ENCODE results near the gene LRPPRC.
A peak's percentile ranks its signal among the peaks of the same experiment; 100 is the strongest.
"Not testable (repeated sequence)": the region's sequence is repeated elsewhere in the genome, so short reads cannot be mapped to it uniquely, and the experiment has no call there.

The LRPPRC gene

DNA sequence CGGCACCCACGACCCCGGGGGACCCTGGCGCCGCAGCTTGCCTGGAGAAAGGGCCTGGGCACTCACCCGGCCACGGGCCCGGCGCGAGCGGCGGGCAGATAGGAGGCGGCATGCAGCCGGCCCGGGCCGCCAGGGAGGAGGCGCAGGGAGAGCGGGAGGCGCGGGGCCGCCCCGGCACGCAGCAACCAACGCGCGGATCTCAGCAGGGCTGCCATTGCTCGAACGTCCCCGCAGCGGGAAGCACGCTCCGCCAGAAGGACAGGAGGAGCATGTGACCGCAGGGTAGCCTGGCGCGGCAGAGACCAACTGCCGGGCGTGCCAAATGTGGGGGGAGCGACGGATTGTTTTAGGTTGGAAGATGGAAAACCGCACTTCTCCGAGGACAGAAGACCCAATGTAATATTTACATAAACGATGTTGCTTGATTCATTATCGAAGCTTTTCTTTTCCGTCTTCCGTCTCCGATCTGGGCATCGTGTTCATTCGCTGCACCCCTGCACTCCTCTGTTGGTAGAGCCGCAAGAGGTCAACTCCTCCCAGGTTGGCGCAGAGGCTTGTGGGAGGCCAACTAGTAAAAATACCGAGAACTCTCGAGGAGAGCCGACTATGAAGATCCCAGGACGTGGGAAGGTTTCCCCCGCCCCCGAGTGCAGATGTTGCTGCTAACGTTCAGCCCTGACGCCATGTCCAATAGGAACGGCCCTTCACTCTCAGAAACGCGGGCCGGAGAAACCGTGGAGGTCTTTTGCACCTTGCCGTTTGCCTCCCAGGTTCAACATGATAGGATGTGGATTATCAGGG lies at the start of gene LRPPRC:
Gene LRPPRC, minus strand, starts transcription at position 257 of the 801 bp plus-strand sequence. Its CDS starts 42 bp downstream, at position 215.
- DNase-seq, result peak; percentile 81

DNA sequence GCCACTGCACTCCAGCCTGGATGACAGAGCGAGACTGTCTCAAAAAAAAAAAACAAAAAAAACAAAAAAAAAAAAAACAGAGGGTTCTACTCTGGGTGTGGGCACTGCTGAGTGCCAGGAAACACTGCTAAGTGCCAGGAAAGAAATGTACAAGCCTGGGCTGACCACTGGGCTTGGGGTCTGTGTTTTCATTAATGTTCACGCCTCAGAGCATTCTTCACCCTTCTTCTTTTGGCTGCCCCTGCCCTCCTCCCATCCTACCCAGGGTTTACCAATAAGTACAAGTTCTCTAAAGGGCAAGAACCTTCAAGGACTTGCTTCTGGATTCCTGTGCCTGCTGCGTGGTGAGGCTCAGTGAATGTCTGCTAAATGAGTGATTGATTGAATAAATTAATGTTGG lies 49.3 kb upstream of the LRPPRC start:
- no peak for DNase-seq

DNA sequence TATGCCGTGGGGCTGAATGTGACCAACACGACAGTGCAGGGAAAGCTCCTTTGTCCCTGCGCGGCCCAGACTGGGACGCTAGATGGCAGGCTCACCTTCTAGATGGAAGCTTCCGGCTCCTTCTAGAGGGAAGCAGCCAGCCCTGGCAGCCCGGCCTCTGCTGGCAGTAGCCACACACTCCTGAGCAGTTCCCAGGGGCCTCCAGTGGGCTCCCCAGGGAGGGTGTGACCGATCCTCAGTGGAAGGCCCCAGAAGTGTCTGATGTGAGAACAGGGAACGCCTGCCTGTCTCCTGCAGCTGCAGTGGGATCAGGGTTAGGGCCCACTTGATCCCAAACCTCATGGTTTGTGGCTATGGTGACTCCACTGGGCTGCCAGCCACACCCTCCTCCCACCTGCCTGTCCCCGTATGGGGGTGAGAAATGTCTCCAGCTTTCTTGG lies 48.5 kb upstream of the LRPPRC start:
- DNase-seq, result peak; percentile 78

DNA sequence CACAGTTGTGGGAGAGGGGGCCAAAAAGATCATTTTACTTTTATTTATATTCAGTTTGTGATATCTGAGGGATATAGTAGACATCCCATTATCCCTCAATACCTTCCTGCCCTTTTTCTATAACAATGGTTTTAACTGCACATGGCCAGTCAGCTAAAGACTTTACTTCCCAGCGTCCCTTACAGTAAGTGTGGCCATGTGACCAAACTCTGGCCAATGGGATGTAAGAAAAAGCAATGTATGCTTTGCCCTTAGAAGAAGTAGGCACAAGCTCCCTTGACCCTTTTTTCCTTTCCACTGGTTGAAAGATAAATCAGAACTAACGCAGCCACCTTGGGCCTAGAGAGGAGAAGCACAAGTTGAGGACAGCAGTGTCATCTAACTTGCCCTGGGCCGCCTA lies 44.6 kb upstream of the LRPPRC start:
- no peak for DNase-seq

- DNase-seq, result no peak
Measured at GRCh38 chr2:44038277-44038676, 42.5 kb upstream of the LRPPRC start.

DNA sequence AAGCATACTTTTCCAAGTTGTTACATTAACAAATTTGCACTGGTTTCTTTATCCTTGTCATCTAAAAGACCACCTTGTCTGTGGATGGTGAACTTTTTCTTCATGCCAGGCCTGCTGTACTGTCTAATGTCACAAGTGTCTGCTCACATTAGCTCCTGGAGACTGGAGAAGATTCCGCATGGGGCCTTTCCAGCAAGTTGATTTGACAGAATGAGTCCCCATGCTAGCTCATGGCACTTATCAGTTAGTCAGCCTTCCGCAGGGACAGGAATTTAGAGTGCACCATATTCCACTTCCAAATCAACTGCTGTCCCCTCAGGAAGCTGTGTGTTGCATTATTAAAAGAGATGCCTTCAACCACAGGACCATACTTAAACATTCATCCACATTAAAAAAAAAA lies 41.4 kb upstream of the LRPPRC start:
- no peak for DNase-seq

DNA sequence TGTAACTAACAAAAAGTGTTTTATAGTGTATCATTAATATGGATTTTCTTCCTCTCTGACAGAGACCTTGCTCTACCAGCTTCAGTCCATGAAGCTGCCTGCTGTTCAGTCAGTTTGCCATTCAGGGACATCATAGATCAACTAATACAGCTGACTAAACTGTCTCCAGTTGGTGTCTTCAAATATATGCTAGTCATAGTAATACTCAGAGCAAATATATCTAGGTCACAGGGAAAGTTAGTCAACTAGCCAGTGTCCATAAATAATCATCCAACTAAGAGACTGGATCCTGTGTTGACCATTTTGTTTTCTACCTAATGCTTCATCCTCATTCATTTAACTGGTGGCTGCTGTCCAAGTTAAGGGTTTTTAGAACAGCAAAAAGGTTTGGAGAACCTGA lies 38.2 kb upstream of the LRPPRC start:
- DNase-seq, result no peak

DNA sequence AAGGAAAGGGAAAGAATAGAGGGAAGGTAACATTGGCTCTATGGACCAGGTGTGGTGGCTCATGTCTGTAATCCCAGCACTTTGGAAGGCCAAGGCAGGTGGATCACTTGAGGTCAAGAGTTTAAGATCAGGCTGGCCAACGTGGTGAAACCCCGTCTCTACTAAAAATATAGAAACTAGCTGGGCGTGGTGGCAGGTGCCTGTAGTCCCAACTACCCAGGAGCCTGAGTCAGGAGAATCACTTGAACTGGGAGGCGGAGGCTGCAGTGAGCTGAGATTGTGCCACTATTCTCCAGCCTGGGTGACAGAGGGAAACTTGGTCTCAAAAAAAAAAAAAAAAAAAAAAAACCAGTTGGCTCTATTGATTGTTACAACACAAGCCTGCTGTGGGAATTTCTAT lies 31.3 kb upstream of the LRPPRC start:
- DNase-seq, result not testable (repeated sequence)

DNA sequence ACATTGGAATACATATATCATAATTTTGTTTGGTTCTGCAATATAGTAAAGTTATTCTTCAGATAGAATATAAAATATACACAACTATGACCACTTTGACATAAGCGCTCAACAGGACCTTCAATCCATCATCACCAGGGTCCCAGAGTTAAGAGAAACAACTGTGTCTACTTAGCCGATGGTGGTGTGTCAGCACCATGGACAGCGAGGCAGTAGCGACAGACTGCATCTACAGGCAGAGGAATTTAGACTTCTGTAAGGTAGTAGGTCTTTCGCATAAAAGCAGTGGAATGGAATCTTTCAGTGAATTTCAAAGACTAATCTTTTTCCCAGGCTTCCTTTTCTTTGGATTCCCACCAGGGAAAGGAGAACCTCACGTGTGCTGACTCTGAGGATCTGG lies 20.5 kb upstream of the LRPPRC start:
- DNase-seq, result peak; percentile 37

- DNase-seq, result no peak
Measured at GRCh38 chr2:44015239-44015638, 19.4 kb upstream of the LRPPRC start.

DNA sequence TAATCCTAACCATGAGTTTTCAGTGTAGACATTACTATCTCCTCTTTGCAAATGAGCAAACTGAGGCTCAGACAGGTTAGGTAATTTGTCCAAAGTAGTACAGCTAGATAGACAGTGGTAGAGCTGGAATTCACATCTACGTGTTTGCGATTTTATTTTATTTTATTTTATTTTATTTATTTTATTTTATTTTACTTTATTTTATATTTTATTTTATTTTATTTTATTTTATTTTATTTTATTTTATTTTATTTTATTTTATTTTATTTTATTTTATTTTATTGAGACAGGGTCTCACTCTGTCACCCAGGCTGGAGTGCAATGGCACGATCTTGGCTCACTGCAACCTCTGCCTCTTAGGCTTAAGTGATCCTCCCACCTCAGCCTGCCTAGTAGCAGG lies 17.4 kb upstream of the LRPPRC start:
- not testable (repeated sequence) for DNase-seq

GRCh38 chr2:44010266-44010665 lies 14.5 kb upstream of the LRPPRC start:
- DNase-seq, result no peak

DNA sequence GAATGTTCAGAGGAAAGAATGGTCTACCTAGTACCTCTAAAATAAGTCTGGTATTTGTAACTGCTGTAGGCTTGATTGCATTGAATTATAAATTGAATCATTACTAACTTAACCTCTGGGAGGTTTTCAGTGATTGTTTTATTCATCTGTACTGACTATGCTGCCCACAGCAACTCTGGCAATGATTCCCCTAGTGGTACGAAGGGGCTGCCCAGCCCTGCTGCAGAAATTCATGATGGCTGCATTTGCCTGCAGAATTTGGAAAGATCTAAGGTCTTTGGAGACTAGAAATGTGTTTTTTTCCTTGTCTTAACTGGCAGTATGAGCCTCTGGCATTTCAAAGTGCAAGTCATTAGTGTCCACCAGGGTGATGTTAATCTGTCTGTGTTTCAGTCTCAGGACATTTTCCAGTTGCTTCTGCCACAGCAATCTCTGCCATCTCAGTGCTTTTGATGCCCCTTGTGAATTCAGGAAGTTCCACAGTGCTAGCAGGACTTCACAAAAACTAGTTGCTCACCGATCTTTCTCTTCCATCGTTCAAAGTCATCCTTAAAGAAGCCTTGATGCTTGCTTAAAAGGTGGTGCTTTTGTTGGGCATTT lies 13.4 kb upstream of the LRPPRC start:
- no peak for DNase-seq

DNA sequence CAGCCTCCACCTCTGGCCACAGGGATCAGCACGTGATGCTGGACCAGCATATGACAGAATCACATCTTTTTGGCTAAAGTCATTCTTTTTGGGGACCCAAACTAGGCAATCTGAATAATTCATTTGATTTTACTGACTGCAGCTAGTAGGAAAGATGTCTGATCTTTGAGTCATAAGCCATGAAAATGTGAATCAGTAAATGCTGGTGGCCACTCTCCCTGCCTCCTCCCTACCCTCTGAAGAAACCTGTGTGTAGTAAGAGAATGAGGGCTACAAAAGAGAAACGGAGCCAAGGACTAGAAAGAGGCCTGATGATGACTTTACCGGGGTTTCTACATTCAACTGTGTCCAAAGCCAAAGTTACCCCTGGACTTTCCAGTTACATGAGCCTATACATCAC lies 10.1 kb upstream of the LRPPRC start:
- DNase-seq, result no peak

GRCh38 chr2:44004735-44005602 lies 9.2 kb upstream of the LRPPRC start:
- no peak for DNase-seq

- DNase-seq, result no peak
Measured at GRCh38 chr2:44001716-44002115, 5.9 kb upstream of the LRPPRC start.

DNA sequence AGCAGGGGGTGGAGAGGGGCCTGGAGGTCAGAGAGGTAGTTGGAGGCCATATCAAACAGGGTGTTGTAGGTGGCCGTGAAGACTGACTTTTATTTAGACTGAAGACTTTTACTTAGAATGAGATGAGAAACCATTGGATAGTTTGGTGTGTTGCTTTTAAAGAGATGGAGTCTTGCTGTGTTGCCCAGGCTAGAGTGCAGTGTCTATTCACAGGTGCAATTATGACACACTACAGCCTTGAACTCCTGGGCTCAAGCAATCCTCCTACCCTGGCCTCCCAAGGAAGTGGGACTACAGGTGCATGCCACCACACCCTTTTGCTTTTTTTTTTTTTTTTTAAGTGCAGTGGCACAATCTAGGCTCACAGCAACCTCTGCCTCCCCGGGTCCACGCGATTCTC lies 2.5 kb upstream of the LRPPRC start:
- DNase-seq, result no peak

- DNase-seq, result no peak
Measured at GRCh38 chr2:43993437-43993836, 2.4 kb downstream of the LRPPRC start.

- DNase-seq, result no peak
Measured at GRCh38 chr2:43989545-43989944, 6.2 kb downstream of the LRPPRC start.

DNA sequence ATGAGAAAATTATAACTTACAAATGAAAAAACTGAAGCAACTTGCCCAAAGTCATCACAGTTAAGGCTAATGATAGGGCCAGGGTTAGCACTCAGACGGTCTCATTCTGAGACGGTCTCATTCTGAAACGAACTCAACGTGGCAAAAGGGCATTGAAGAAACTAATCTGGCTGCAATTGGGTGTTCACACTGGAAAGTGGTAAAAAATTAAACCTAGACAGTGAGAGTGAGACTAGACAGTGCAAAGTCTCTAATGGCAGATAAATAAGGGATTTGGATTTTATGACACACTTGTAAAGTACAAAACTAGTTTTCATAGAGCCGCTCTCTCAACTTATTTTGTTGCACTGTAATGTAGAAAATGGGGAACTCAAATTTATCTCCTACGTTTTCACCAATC lies 9.2 kb downstream of the LRPPRC start:
- DNase-seq, result no peak

DNA sequence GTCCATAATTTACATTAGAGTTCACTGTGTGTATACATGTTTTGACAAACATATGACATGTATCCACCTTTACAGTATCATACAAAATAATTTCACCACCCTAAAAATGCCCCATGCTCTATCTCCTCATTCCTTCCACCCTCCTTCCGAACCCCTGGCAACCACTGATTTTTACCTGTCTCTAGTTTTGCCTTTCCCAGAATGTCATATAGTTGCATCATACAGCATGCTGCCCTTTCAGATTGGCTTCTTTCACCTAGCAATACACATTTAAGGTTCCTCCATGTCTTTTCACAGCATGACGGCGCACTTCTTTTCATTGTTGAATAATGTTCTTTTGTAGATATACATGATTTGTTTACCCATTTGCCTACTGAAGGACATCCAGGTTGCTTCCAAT lies 10.4 kb downstream of the LRPPRC start:
- no peak for DNase-seq

DNA sequence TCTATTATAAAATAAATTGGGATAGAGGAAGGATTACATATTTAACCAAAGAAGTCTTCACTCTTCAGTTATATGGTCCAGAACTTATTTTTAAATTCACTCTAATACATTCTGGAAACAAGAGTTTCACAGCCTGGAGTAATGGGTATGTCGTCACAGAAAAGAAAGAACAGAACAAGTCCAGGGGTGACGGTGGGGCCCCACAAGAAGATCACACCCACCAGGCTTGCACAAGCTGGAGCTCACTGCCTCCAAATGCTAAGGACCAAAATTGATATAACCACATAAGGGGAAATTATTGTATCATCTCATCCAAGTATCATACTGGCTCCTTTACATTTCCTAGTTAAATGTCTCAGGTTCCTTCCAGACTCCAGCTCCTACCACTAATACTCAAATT lies 11.3 kb downstream of the LRPPRC start:
- DNase-seq, result no peak

GRCh38 chr2:43980902-43981301 lies 14.9 kb downstream of the LRPPRC start:
- peak; percentile 12 for DNase-seq

Measured in stimulated activated CD4-positive, alpha-beta T cell treated with anti-CD3 and anti-CD28 coated beads, Interleukin-12 subunit alpha, Interleukin-12 subunit beta, amount 100 ng/mL, for 4 hours (primary cell).